ENCODE measurements around the gene NFAM1. TPM values are rescaled to one million over a fixed set of nuclear protein-coding genes. Genes with fewer than 3 reads are reported as not detected.
A peak's percentile ranks its signal among the peaks of the same experiment; 100 is the strongest.

Gene NFAM1
- total RNA-seq, 6 experiments from 2014 or later, result not detected

DNA sequence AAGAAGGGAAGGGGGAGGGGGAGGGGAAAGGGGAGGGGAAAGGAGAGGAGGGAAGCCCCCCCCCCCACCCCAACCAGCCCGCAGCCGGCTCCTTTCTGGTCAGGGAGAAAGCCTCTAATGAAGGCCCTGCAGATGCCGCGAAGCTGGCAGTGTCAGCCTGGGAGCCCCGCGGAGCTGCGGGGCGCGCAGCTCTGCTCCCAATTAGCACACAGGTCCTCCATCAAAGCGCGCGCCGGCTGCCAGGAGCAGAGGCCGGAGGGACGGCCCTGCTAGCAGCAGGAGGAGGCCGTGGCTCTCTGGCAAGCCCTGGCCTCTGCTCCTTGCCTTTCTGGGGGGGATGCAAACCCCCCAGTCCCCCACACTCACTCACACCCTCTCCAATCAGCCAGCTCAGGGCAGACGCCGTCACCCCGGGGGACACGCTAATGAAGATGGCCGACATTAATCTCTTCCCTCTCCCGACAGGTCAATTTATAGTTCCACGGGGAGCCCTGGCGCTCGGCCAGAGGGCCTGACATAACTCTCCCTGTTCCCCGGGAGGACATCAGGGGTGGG is 91.3 kb downstream of the NFAM1 start:
- Mint-ChIP-seq H3K9me3 (no peaks in the 10 kb centered on the region), H3K4me3 (no peak overlapping the region), H3K36me3 (ENCODE audit: low read depth) (no peaks in the 10 kb centered on the region), H3K27me3 (ENCODE audit: insufficient read depth) (peaks cover 41% of the 10 kb centered on the region), H3K4me1 (ENCODE audit: low read depth) (no peaks in the 10 kb centered on the region), H3K27ac (no peak overlapping the region)
- no peak for DNase-seq
- TF ChIP-seq, protein P1, sequence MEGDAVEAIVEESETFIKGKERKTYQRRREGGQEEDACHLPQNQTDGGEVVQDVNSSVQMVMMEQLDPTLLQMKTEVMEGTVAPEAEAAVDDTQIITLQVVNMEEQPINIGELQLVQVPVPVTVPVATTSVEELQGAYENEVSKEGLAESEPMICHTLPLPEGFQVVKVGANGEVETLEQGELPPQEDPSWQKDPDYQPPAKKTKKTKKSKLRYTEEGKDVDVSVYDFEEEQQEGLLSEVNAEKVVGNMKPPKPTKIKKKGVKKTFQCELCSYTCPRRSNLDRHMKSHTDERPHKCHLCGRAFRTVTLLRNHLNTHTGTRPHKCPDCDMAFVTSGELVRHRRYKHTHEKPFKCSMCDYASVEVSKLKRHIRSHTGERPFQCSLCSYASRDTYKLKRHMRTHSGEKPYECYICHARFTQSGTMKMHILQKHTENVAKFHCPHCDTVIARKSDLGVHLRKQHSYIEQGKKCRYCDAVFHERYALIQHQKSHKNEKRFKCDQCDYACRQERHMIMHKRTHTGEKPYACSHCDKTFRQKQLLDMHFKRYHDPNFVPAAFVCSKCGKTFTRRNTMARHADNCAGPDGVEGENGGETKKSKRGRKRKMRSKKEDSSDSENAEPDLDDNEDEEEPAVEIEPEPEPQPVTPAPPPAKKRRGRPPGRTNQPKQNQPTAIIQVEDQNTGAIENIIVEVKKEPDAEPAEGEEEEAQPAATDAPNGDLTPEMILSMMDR (IDR thresholded peaks at IDR 0.05), result no peak

DNA sequence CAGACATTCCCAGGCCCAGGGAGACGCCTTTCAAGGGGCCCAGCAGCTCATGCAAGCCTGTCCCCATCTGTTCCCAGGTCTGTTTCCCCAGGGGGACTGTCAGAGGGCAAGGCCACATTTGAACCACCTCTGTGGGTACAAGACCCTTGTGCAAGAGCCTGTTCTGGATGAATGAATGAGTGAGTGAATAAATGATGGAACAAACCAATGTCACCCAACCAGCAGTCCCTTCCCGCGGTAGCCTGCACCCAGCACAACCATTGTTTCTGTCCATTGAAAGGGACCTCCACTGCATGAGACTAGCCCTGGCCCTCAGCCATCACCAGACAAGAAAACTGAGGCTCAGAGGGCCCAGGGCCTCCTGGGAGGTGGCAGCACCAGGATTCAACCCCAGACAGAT is 92.1 kb downstream of the NFAM1 start:
- no peak for DNase-seq
- Mint-ChIP-seq H3K4me1 (ENCODE audit: low read depth) (no peaks in the 10 kb centered on the region), H3K27ac (no peak overlapping the region), H3K36me3 (ENCODE audit: low read depth) (no peaks in the 10 kb centered on the region), H3K27me3 (ENCODE audit: insufficient read depth) (peaks cover 41% of the 10 kb centered on the region), H3K9me3 (no peaks in the 10 kb centered on the region), H3K4me3 (no peak overlapping the region)
- TF ChIP-seq, protein P1 (IDR thresholded peaks at IDR 0.05), result no peak

DNA sequence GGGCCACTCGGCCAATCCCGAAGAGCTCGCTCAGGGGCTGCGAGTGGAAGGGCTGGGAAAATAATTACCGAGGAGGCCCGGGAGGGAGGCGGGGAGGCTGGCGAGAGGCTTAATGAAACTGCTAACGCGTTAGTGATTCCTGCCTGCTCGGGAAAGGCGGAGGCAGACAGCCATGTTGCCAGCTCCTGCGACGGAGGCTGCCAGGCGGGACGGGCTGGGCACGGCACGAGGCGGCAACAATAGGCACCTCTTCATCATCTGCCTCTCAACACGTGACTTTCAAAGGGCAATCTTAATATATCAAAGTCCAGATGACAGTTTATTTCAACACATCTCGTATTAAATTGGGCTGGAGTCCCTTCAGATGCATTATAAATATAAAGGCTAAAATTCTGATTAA is 93.7 kb downstream of the NFAM1 start:
- no peak overlapping the region for H3K4me3 Mint-ChIP-seq
- DNase-seq, result no peak

DNA sequence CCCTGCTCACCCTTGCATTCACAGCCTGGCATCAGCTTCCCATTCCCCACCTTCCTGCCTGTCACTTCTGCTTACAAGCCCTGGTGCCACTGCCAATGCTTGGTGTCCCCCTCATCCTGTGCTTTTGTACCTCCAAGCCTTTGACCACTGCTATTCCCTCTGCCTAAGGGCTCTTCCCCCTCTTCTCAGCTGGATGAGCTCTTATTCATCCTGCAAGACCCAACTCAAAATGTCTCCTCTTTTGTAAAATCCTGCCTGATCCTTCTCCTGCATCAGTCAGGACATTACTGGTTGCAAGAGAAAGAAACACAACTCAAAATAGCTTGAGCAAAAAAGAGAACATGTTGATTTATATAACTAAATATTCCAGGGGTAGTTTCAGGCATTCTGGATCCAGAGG is 94.8 kb downstream of the NFAM1 start:
- Mint-ChIP-seq H3K4me1 (ENCODE audit: low read depth) (no peaks in the 10 kb centered on the region), H3K9me3 (no peaks in the 10 kb centered on the region), H3K27me3 (ENCODE audit: insufficient read depth) (peaks cover 37% of the 10 kb centered on the region), H3K27ac (no peak overlapping the region), H3K36me3 (ENCODE audit: low read depth) (no peaks in the 10 kb centered on the region), H3K4me3 (no peak overlapping the region)
- TF ChIP-seq, protein P1 (IDR thresholded peaks at IDR 0.05), result no peak
- no peak for DNase-seq

More for the DNA sequence above, 93.7 kb downstream of the NFAM1 start:
- Mint-ChIP-seq H3K4me1 (ENCODE audit: low read depth) (no peaks in the 10 kb centered on the region), H3K27ac (no peak overlapping the region), H3K27me3 (ENCODE audit: insufficient read depth) (peaks cover 41% of the 10 kb centered on the region), H3K9me3 (no peaks in the 10 kb centered on the region), H3K36me3 (ENCODE audit: low read depth) (no peaks in the 10 kb centered on the region)
- TF ChIP-seq, protein P1 (IDR thresholded peaks at IDR 0.05), result no peak

DNA sequence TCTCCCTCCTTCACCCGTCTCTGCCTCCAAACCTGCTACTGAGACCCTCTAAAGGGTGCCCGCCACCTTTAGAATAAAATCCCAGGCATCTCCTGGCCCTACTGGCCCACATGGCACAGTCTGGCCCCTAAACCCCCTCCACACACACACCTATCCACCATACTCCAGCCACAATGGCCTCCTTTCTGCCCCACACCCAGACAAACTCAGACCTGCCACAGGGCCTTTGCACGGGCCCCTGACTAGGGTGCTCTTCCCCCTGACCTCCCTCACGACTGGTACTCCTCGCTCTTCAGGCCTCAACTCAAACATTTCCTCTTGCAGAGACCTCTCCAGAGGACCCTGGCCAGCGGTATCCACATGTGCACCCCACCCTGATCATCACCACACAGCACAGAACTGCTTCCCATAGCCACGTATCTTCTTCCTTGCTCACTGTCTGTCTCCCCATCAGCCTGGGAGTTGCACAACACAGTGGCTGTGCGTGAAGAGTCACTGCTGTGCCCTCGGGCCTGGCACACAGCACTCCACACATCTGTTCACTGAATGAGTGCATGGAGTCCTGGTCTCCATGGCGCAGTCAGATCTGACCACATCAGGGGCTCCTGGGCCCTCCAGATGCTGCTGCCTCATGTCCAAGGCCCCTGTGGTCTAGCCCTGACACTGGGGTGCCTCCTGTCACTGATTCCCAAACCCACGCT is 95.5 kb downstream of the NFAM1 start:
- H3K4me3 Mint-ChIP-seq, result no peak overlapping the region
- no peaks in the 10 kb centered on the region for H3K9me3 Mint-ChIP-seq
- TF ChIP-seq, protein P1 (IDR thresholded peaks at IDR 0.05), result no peak
- H3K27me3 Mint-ChIP-seq (ENCODE audit: insufficient read depth), result peaks cover 33% of the 10 kb centered on the region
- peak; percentile 4 for DNase-seq
- H3K36me3 Mint-ChIP-seq (ENCODE audit: low read depth), result no peaks in the 10 kb centered on the region
- H3K27ac Mint-ChIP-seq, result no peak overlapping the region
- H3K4me1 Mint-ChIP-seq (ENCODE audit: low read depth), result no peaks in the 10 kb centered on the region
